SKM-1 treated with dmso at 0.1 percent for 144 hours (cell line): ENCODE data around the gene PLK2.

Experiments
- DNase-seq: peaks from one replicate; lab custom pipeline; 2025; ENCODE audit not compliant: unreplicated experiment; lab: John Stamatoyannopoulos, UW

Gene PLK2

DNA sequence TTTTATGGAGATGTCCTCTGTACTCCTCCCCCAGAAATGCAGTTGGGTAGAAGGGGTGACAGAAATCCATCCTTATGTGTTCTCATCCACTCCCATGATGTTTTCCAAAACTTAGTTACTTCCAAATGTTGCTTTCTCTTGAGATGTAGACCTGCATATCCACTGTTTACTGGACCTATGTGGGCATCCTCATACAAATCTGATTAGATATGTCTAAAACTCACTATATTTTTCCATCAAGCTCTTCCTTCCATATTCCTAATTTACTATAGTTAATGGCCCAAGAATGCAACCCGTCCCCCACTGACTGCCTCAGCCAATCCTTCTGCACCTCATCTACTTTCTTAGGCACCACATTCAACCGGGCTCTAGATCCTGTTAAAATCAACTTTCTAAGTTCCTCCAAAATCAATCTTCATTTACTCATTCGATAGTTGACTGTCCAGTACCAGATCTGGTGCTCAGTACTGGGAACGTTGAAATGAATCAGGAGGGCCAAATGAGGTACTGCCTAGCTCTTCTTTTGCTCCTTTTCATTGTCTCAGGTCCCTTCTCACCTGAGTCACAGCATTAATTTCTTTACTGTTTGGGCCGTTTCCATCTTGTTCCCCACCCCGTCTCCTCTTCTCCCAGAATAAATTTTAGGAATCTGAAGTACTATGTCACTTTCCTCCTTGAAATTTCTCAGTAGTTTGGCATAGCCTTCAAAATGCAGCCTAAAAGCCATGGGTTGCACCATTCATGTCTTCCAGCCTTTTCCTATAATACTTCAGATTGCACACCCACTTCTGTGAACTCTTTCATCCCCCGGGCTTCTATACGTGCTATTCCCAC is 7.9 kb downstream of the PLK2 start:
- DNase-seq: no peak

DNA sequence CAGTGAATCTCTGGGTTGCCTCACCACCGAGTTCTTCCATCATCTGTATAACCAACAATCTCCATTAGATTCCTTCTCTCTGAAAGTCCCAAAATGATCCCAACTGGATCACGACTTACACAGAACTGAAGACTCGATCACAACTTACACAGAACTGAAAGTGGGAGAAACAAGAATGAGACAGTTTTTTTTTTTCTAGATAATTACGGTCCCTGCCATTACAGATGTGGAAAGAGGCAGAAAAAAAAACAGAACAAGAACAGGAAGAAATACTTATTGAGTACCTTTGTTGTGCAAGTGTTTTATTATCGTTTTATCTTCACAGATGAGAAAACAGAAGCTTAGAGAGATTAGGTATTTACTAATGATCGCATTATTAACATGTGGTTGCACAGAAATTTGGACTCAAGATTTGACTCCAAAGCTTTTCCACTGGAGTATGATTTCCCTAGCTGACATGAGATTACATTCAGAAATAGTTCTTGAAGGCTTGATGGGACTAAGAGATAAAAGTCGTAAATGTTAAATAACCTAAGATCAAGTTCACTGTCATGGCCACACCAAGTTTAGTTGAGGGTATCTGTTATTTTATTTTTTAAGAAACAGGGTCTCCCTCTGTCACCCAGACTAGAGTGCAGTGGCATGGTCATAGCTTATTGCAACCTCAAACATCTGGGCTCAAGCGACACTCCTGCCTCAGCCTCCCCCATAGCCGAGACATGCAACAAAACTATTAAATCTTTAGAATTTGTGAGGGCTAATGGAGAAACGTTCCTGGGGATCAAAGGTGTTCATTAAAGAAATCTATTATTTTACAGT is 8.9 kb downstream of the PLK2 start:
- DNase-seq: no peak

DNA sequence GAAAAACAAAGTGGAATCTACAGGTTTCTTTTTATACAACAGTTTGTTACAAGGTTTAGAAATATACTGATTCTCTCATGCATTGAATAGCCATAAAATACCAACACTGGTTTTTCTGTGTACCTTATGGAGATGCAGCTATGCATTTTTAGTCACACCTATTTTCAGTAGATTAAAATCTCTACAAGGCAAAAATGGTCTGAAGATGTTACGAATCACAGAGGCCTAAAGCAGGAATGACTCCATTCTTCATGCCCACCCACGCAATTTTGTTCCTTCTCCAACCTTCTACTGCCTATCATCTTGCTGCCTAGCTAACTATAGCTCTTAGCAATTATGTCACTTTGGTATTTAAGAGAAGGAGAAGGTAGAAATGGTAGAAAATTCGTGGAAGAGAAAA is 9.9 kb downstream of the PLK2 start:
- no peak for DNase-seq

DNA sequence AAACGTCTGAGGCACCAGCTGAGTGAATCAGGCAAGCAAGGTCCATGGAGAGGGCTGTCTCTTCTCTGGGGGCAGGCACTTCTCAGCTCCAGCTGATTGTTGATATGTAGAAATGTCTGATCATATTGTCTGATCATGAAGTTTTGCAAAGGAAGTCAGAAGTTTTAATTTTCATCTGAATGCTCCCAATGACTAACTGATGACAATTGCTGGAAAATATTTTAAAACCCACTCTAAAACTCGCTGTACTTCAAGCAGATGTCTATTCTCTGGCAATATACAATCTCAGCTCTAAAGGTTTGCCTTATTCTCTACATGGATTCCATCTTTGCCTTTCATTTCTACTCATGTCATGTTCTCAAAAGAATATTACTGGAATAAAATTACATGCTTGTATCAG is 12.7 kb downstream of the PLK2 start:
- DNase-seq: no peak

DNA sequence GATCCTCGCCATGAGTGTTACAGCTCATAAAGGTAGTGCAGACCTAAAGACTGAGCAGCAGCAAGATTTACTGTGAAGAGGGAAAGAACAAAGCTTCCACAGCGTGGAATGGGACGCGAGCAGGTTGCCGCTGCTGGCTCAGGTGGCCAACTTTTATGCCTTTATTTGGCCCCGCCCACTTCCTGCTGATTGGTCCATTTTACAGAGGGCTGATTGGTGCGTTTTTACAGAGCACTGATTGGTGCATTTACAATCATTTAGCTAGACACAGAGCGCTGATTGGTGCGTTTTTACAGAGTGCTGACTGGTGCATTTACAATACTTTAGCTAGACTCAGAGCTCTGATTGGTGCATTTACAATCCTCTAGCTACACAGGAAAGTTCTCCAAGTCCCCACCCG is 13.9 kb downstream of the PLK2 start:
- DNase-seq: no peak

DNA sequence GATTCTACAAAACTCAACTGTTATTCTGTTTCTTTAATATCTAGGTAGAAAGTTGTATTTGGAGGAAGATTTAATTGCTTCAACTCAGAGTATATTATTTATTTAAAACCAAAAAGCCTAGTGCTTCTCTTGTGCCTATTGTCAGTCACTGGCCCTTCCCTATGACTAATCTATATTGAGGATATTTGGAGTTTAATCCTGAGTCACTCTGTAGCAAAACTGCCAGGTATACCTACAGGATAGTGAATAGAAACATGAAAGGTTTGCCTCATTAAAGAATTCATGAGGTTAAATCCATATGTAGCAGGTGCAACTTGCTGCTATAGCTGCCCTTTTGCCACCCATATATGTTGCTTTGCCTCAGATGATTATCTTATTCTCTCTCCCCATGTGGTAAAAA is 15.1 kb downstream of the PLK2 start:
- no peak for DNase-seq

DNA sequence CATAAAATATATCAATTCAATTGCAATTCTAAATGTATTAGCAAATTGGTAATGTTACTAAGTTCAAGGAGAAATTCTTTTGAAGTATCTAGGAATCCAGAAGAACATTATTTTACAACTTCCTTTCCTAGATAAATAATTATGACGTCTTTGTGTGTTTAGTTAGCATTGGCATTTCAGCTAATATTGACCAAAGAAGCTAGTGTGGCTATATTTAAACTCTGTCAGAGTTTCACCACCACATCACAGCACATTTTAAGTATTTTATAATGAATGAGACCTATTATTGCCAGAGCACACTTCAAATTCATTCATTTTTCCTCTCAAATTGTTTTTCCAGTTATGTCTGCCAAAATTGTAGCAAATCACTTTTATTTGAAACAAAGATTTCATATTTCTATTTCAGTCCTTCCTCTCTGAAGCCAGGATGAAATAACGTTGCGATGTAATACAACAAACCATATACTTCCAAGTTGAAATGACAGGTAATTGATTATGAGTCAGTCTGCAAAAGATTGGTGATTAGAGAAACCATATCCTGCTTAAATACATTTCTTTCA is 18.9 kb downstream of the PLK2 start:
- DNase-seq: no peak

DNA sequence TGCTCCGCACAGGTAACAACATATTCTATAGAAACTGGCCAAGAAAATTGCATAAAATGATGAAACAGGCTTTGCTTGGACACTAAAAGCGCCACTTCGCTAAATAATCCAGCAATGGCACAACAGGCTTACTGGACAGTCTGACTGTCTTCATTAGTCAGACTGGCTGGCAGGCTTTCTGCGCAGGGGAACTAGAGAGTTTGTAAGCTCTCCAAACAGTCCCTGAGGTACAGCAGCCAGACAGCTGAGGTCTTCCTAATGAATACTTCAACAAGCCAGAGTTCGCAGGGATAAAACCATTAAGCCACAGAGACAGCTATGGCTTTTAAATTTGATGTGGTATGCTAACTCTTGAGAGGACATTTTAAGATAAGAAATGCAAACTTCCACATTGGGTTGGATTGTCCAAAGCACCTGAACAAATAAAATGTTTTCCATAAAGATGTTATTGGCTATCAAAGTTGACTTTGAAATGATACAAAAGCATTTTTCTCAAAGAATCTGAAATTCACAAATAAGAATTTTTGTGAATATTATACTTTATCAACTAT is 20.7 kb downstream of the PLK2 start:
- no peak for DNase-seq

DNA sequence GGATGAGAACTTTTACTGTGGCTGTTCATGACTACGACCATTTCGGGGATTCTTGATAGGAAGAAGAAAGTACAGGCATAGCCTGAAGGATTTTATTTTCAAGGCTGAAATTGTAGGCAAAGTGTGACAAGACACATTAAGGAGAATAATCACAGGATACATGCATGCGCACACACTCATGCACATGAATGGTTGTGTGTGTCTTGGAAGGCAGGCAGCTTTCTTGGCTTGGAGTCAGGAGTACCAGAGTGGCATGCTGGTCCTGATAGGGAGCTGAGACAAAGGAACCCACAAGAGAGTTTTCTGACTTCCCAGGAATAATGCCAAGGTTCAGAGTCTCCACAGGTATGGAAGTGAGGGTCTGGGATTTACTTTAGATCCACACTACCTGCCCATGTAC is 22.2 kb downstream of the PLK2 start:
- no peak for DNase-seq

DNA sequence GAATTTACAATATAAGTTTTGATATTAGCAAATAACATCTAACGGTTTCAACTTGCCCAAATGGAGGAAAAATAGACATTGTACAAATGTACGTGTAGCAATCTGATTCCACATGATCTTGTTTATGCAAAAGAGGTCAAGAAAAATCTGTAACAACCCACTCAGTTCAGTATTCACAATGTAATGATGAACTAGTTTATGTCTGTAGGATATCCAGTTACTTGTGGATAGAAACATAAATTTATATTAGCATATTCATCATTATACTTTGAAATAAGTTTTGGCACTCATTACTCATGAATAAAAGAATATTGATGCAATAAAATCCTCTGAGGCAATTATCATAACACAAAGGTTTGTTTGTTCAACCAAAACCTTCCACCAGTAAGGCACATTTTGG is 28.1 kb downstream of the PLK2 start:
- no peak for DNase-seq

DNA sequence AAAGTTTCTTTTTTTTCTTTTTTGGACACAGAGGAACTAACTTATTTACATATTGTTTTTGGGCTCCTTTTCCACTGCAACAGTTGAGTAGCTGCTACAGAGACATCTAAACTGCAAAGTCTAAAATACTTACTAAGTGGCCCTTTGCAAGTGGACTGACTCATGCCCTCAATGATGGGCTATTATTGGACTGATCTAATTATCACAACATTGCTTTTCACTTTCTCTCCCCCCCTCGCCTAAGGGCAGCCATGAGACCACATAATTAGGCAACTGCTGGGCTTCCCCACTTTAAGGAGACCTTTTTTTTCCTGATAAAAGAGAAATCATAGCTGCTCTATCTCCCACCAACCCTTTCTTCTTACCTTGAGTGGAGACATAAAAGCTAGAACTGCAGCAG is 47.0 kb downstream of the PLK2 start:
- no peak for DNase-seq

DNA sequence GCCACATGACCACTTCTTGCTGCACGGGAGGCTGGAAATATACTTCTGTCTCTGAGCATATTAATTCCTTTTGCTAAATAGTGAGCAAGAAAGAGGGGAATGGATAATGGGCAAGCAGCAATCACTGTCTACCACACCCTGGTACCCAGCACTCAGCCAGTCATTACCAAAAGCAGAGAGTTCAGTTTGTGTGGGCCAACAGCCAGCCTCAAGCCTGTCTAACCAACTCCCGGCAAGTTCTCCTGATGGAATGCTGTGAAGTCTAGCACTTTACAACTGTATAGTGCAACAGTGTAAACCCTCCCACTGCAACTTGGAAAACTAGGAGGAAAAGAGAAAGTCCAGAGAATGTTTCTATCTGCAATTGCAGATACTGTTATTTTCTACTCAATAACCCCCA is 47.8 kb downstream of the PLK2 start:
- DNase-seq: no peak

DNA sequence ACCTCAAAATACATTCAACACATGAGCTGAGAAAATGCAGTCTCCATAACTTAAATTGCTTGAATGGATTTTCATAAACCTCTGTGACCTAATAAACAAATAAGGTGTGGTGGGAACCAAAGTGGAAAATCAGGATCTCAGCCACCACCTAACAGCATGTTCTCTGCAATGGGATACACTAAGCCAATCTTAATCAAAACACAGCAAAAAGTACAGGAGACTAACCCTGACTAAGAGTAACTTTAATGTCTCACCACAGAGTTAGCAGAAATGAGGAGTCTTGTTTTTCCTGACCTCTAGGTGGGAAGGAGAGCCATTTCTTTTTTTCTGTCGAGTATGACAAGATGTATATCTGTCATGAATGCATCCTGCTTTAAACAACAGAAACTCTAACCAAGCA is 48.5 kb downstream of the PLK2 start:
- no peak for DNase-seq

DNA sequence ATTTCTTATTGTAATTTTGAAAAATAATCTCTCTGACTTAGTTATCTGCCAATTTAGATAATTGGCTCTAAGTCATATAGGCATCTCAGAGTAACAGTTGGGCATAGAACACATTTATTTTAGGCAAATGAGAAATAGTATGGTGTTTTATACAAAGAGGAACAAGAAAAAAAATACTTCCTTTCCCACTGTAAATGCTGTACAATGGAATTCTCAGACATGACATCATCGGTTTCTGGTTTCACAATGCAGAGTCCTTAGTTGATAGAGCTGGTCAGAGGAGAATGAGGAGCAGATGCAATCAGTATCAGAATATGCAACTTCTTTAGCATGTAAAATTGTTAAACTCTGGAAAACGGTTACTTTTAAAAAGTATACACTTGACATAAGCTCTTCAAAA is 49.4 kb downstream of the PLK2 start:
- peak; percentile 52 for DNase-seq

DNA sequence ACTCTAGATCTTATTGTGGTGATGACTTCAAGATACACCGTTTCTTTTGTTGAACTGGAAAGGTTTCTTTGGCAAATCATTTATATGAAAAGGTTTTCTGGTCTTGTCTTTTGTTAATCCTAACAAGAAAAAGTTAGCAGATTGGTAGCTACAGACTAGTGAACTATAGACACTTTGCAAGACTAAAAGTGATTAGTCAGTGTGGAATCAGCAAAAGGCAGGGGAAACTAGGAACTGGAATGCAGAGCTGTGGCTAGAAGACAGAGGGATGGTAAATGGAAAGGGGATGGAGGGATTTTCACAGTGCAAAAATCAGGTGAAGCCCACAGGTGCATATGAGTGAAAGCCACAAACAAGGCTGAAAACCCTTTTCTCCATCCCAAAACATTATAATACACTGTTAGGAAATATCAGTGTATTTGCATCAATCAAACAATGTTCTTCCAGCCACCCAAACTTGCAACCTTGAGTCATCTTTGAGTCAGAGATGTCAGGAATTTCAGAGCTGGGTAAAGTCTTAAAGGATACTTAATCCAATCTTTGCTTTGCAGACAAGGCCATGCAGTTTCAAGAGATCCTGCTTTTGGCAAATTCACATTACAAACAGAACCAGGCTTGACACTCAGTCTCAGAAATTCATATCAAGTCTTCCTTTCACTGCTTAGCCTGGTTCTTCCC is 52.7 kb downstream of the PLK2 start:
- no peak for DNase-seq

DNA sequence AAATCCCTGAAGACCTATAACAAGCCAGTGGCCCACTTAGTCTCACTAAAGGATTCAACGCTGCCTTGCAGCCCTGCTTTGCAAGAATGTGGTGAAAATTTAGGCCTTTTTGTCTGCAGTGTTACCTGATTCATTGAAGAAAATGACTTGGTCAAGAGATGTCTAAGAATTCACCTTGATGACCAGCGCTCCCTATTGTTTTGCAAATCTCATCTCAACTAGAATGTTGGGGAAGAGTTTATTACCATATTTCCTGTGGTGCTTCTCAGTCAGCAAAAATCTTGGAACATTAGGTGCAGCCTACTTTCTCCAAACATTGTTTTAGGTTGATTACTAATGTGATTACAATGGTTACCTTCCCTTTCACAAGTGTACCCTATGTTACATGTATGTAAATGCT is 53.5 kb downstream of the PLK2 start:
- DNase-seq: no peak

DNA sequence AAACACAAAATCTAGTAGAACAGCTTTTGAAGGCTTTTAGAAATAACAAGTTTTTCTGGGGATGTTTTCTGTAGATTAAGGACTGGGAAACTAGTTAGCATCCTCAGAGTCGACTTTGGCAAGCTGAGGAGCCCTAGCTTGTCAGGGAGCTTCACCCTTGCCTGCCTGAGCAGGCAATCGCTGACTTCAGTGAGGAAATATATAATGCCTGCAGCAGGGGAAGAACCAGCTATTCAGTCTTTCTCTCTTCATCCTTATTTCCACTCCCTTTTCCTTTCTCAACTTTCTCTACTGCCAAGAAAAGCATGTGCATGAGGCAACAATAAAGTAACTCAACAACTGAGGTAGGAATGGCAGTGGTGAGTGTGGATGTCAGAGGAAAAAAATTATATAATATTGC is 54.7 kb downstream of the PLK2 start:
- DNase-seq: no peak

DNA sequence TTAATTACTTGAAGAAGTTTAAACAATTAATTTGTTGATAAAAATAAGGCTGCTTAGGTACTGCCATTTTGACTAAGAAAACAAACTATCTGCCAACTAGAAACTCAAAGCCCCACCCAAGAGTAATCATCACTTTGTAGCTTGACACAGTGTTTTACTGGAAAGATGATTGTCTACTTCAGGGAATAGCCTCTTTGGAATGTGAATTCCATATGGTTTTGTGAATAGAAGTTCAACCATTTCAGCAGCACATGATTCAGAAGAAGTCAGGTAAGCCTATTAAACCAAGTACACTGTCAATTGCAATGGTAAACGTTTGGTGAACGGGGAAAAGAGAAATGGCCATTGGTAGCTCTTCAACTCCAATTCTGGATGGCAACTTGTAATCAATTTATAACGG is 55.2 kb downstream of the PLK2 start:
- DNase-seq: no peak
